H1 (cell line): ENCODE data around the gene LRR1. TPM values are rescaled to one million over a fixed set of nuclear protein-coding genes. Genes with fewer than 3 reads are reported as not detected.

Experiments
- CTCF ChIA-PET: fragments of 300-600 bp; sonication (Branson Sonifier 250); formaldehyde crosslinking; loops from one replicate; lab custom pipeline; 2021; ENCODE audit not compliant: partially characterized antibody; lab: Charles Lee
- POLR2A ChIA-PET: fragments of 300-600 bp; sonication (Branson Sonifier 250); formaldehyde crosslinking; loops from one replicate; lab custom pipeline; 2021; ENCODE audit warnings: inconsistent platforms; ENCODE audit not compliant: partially characterized antibody; lab: Charles Lee
- DNase-seq, 2 experiments: peaks; one replicate each; pipeline versions ENCODE4 v3.0.0 to v3.0.0-alpha.2; 2010 to 2022; ENCODE audit warnings: low spot score in 2 of 2, low read depth in 1 of 2, mixed read lengths in 1 of 2
- FAIRE-seq: peaks from 2 replicates; lab custom pipeline; 2011; peaks lifted over from hg19 to GRCh38; lab: Jason Lieb, UNC
- H2AFZ ChIP-seq: 2 replicates; pipeline ENCODE4 v1.8.1; 2012; ENCODE audit warnings: low read length, inconsistent platforms
- H2AK5ac ChIP-seq: 2 replicates; pipeline ENCODE4 v1.6.1; 2013; ENCODE audit warnings: low read depth, low read length
- H2BK120ac ChIP-seq: replicated peaks from 2 replicates; pipeline ENCODE3; 2013; ENCODE audit warnings: low read depth, low read length, inconsistent platforms
- H2BK12ac ChIP-seq: 2 replicates; pipeline ENCODE4 v1.6.1; 2013; ENCODE audit warnings: low read depth, low read length
- H2BK15ac ChIP-seq: 2 replicates; pipeline ENCODE4 v1.6.1; 2013; ENCODE audit warnings: low read length
- H2BK20ac ChIP-seq: 2 replicates; pipeline ENCODE4 v1.6.1; 2013; ENCODE audit warnings: low read length
- H2BK5ac ChIP-seq: 2 replicates; pipeline ENCODE4 v1.6.1; 2013; ENCODE audit warnings: low read depth, low read length
- H3K14ac ChIP-seq: 2 replicates; pipeline ENCODE4 v1.6.1; 2013; ENCODE audit warnings: inconsistent platforms; ENCODE audit not compliant: insufficient read length
- H3K18ac ChIP-seq: 2 replicates; pipeline ENCODE4 v1.6.1; 2013; ENCODE audit warnings: low read length; ENCODE audit errors: extremely low read depth
- H3K23ac ChIP-seq: 2 replicates; pipeline ENCODE4 v1.6.1; 2013; ENCODE audit warnings: inconsistent platforms; ENCODE audit not compliant: insufficient read length
- H3K23me2 ChIP-seq: 2 replicates; pipeline ENCODE4 v1.6.1; 2013; ENCODE audit warnings: low read depth, low read length
- H3K27ac ChIP-seq: 2 replicates; pipeline ENCODE4 v1.6.1; 2011; ENCODE audit warnings: low read depth, low read length, inconsistent platforms
- H3K27me3 ChIP-seq, 4 experiments: replicated peaks in 1 of 4; 1 replicate in 1 of 4; 2 replicates in 3 of 4; pipeline versions ENCODE4 v1.6.1 to v1.8.1; 2011 to 2013; ENCODE audit warnings: low read length in 3 of 4, mild to moderate bottlenecking in 3 of 4, inconsistent platforms in 2 of 4, mixed read lengths in 2 of 4, moderate library complexity in 1 of 4; ENCODE audit not compliant: control insufficient read depth in 3 of 4, insufficient read depth in 3 of 4; ENCODE audit errors: extremely low read depth in 1 of 4
- H3K36me3 ChIP-seq, 4 experiments: 2 replicates each; pipeline versions ENCODE4 v1.6.1 to v1.8.1; 2011 to 2013; ENCODE audit warnings: mild to moderate bottlenecking in 4 of 4, low read length in 3 of 4, moderate library complexity in 2 of 4, control low read depth in 1 of 4, inconsistent platforms in 1 of 4; ENCODE audit not compliant: insufficient read depth in 4 of 4, control insufficient read depth in 2 of 4
- H3K4ac ChIP-seq: replicated peaks from 2 replicates; pipeline ENCODE3; 2013; ENCODE audit warnings: low read length, low read depth, mixed read lengths, inconsistent platforms; ENCODE audit not compliant: insufficient read length
- H3K4me1 ChIP-seq, 4 experiments: replicated peaks in 1 of 4; 1 replicate in 1 of 4; 2 replicates in 3 of 4; pipeline versions ENCODE4 v1.6.1 to v1.8.1; 2011 to 2013; ENCODE audit warnings: low read length in 3 of 4, inconsistent platforms in 2 of 4, mixed read lengths in 1 of 4; ENCODE audit not compliant: insufficient read depth in 4 of 4, control insufficient read depth in 3 of 4
- H3K4me2 ChIP-seq, 2 experiments: 2 replicates each; pipeline versions ENCODE4 v1.6.1 to v1.8.1; 2011 to 2013; ENCODE audit warnings: low read depth in 2 of 2, low read length in 2 of 2, control low read depth in 1 of 2, inconsistent platforms in 1 of 2, mild to moderate bottlenecking in 1 of 2; ENCODE audit not compliant: insufficient read depth in 1 of 2
- H3K4me3 ChIP-seq, 4 experiments: fragments of 200-600, 300-600 bp in 1 of 4; sonication (generic), shearing (Covaris generic), sonication (Bioruptor Twin) in 1 of 4; 2 replicates each; pipeline versions ENCODE4 v1.5.1 to v1.8.1; 2011 to 2016; ENCODE audit warnings: low read length in 4 of 4, low read depth in 3 of 4, control low read depth in 2 of 4, inconsistent platforms in 2 of 4, mild to moderate bottlenecking in 2 of 4, mixed read lengths in 1 of 4, moderate library complexity in 1 of 4; ENCODE audit not compliant: insufficient read depth in 2 of 4; ENCODE audit errors: extremely low read depth in 1 of 4
- H3K56ac ChIP-seq: replicated peaks from 2 replicates; pipeline ENCODE3; 2013; ENCODE audit warnings: low read depth, mild to moderate bottlenecking, mixed read lengths, low read length, inconsistent platforms; ENCODE audit not compliant: insufficient read length
- H3K79me1 ChIP-seq: 2 replicates; pipeline ENCODE4 v1.6.1; 2013; ENCODE audit warnings: low read depth, low read length, control low read depth
- H3K79me2 ChIP-seq, 2 experiments: 2 replicates each; pipeline versions ENCODE4 v1.6.1 to v1.8.1; 2012 to 2013; ENCODE audit warnings: low read length in 2 of 2, mild to moderate bottlenecking in 2 of 2, inconsistent platforms in 1 of 2; ENCODE audit not compliant: insufficient read depth in 2 of 2, control insufficient read depth in 1 of 2
- H3K9ac ChIP-seq, 4 experiments: replicated peaks in 1 of 4; 1 replicate in 1 of 4; 2 replicates in 3 of 4; pipeline versions ENCODE4 v1.6.1 to v1.8.1; 2011 to 2013; ENCODE audit warnings: low read depth in 3 of 4, low read length in 3 of 4, control low read depth in 2 of 4, mild to moderate bottlenecking in 2 of 4, moderate library complexity in 2 of 4, inconsistent platforms in 1 of 4; ENCODE audit errors: extremely low read depth in 1 of 4
- H3K9me3 ChIP-seq, 2 experiments: 2 replicates each; pipeline versions ENCODE4 v1.6.1 to v1.8.1; 2012 to 2013; ENCODE audit warnings: mild to moderate bottlenecking in 2 of 2, moderate library complexity in 2 of 2, control low read depth in 1 of 2, inconsistent platforms in 1 of 2, low read depth in 1 of 2, low read length in 1 of 2, mixed read lengths in 1 of 2; ENCODE audit not compliant: insufficient read depth in 2 of 2
- H4K20me1 ChIP-seq, 2 experiments: replicated peaks in 1 of 2; 2 replicates each; pipeline versions ENCODE3 to v1.8.1; 2011 to 2013; ENCODE audit warnings: inconsistent platforms in 2 of 2, low read length in 2 of 2, mild to moderate bottlenecking in 1 of 2; ENCODE audit not compliant: insufficient read depth in 2 of 2, control insufficient read depth in 1 of 2
- H4K5ac ChIP-seq: 2 replicates; pipeline ENCODE4 v1.6.1; 2013; ENCODE audit warnings: low read length, low read depth, mixed read lengths, inconsistent platforms; ENCODE audit not compliant: insufficient read length
- H4K8ac ChIP-seq: 2 replicates; pipeline ENCODE4 v1.8.0; 2013; ENCODE audit warnings: mild to moderate bottlenecking, moderate library complexity, low read length, inconsistent platforms; ENCODE audit not compliant: insufficient read depth; ENCODE audit errors: extremely low read depth
- H4K91ac ChIP-seq: replicated peaks from 2 replicates; pipeline ENCODE3; 2013; ENCODE audit warnings: low read length, mixed read lengths, inconsistent platforms; ENCODE audit not compliant: insufficient read length
- GTF2F1 ChIP-seq: IDR thresholded peaks from 2 replicates; pipeline ENCODE4 v1.6.1; 2012; ENCODE audit warnings: low read depth, low read length, improper control_type of control experiment, borderline replicate concordance
- HDAC2 ChIP-seq, 2 experiments: fragments of 300-600 bp in 1 of 2; sonication (generic) in 1 of 2; IDR thresholded peaks; 2 replicates each; pipeline ENCODE4 v1.6.1; 2011 to 2012; ENCODE audit warnings: low read depth in 2 of 2, low read length in 2 of 2, mild to moderate bottlenecking in 2 of 2, moderate library complexity in 2 of 2, borderline replicate concordance in 1 of 2, inconsistent platforms in 1 of 2
- KDM4A ChIP-seq: IDR thresholded peaks from one replicate; pipeline ENCODE4 v1.7.1; 2012; ENCODE audit warnings: low read depth, mild to moderate bottlenecking, moderate library complexity, low read length, inconsistent platforms; ENCODE audit not compliant: severe bottlenecking
- POLR2A ChIP-seq, 2 experiments: IDR thresholded peaks; 1 replicate in 1 of 2; 2 replicates in 1 of 2; pipeline ENCODE4 v1.6.1; 2011; ENCODE audit warnings: low read depth in 2 of 2, low read length in 2 of 2, mild to moderate bottlenecking in 2 of 2; ENCODE audit errors: control extremely low read depth in 1 of 2
- POU5F1 ChIP-seq: IDR thresholded peaks from 2 replicates; pipeline ENCODE4 v1.6.1; 2011; ENCODE audit warnings: low read depth, mild to moderate bottlenecking, low read length, moderate library complexity
- RBBP5 ChIP-seq: IDR thresholded peaks from 2 replicates; pipeline ENCODE4 v1.7.1; 2012; ENCODE audit warnings: low read depth, mild to moderate bottlenecking, inconsistent platforms, low read length, moderate library complexity, borderline replicate concordance
- RXRA ChIP-seq: IDR thresholded peaks from 2 replicates; pipeline ENCODE4 v1.6.1; 2011; ENCODE audit warnings: low read depth, mild to moderate bottlenecking, low read length, moderate library complexity; ENCODE audit not compliant: insufficient read depth
- SIN3A ChIP-seq, 2 experiments: IDR thresholded peaks in 1 of 2; conservative IDR thresholded peaks in 1 of 2; 2 replicates each; pipeline ENCODE4 v1.6.1; 2011 to 2012; ENCODE audit warnings: low read length in 2 of 2, improper control_type of control experiment in 1 of 2, low read depth in 1 of 2, mild to moderate bottlenecking in 1 of 2
- TAF7 ChIP-seq: optimal IDR thresholded peaks from 2 replicates; pipeline ENCODE3; 2011; ENCODE audit warnings: low read depth, mild to moderate bottlenecking, inconsistent platforms, low read length, moderate library complexity, borderline replicate concordance
- TEAD4 ChIP-seq: IDR thresholded peaks from 2 replicates; pipeline ENCODE4 v1.6.1; 2012; ENCODE audit warnings: low read depth, low read length, inconsistent platforms, mixed read lengths
- WGBS, 2 experiments: shearing (Covaris generic) in 1 of 2; methylation state at CpG; one replicate each; pipeline versions ENCODE4 v1.1.6 to v1.1.7; 2013 to 2015; ENCODE audit warnings: low lambda C conversion rate in 2 of 2, mixed read lengths in 2 of 2, inconsistent platforms in 1 of 2, low coverage in 1 of 2, missing lambda C conversion rate in 1 of 2; ENCODE audit not compliant: insufficient replicate concordance in 2 of 2, insufficient coverage in 1 of 2, insufficient read length in 1 of 2; ENCODE audit errors: extremely low coverage in 1 of 2, missing lambda C conversion rate in 1 of 2; 5-methylcytosine and 5-hydroxymethylcytosine counted together
- polyA plus RNA-seq, 7 experiments: library from polyadenylated mRNA; depleted of rRNA in 3 of 7; stranded (reverse) in 5 of 7; unstranded in 2 of 7; fragments of >200 nt in 5 of 7; fragments of 200-250 nt in 2 of 7; gene quantifications; 1 replicate in 5 of 7; 2 replicates in 1 of 7; 4 replicates in 1 of 7; pipeline versions ENCODE4 v1.2.1 to v1.2.3, GENCODE V29; 2011 to 2013; ENCODE audit warnings: missing spikeins in 2 of 7, mixed read lengths in 2 of 7
- total RNA-seq: library from RNA; stranded (reverse); fragmentation: NEBNext Ultra II Directional; extraction: Animal tissue kit (Norgen Biotek cat#: 25700); gene quantifications from 2 replicates; pipeline ENCODE4 v1.2.1, GENCODE V29; 2021

The LRR1 gene
- total and polyA plus RNA-seq, 2 of the 8 experiments (the other 6 are each of a cell fraction or from before 2014, with no cell fraction given): 30.7 to 37.5 TPM

- H2AFZ ChIP-seq: no peak within 1 kb of the TSS
- TF ChIP-seq TAF7: peak; percentile 96
- peak; percentile 93 to 97 for TF ChIP-seq POLR2A (IDR thresholded peaks at IDR 0.05; ENCODE audit: control extremely low read depth in 1 of 2, low read depth in 2 of 2, low read length in 2 of 2)
- TF ChIP-seq RXRA: no peak
- TF ChIP-seq KDM4A: no peak
- peak; percentile 72; the same call in 1 of the 2 replicates for TF ChIP-seq GTF2F1
- TF ChIP-seq HDAC2 (IDR thresholded peaks at IDR 0.05; ENCODE audit: borderline replicate concordance in 1 of 2, low read depth in 2 of 2, low read length in 2 of 2): no peak
- peak; percentile 27; the same call in 1 of the 2 replicates for TF ChIP-seq TEAD4
- TF ChIP-seq RBBP5: peak; percentile 19; the same call in 1 of the 2 replicates
- TF ChIP-seq POU5F1: no peak
- TF ChIP-seq SIN3A (conservative IDR thresholded peaks at IDR 0.05 in 1 of 2, IDR thresholded peaks at IDR 0.05 in 1 of 2; ENCODE audit: low read depth in 1 of 2, low read length in 2 of 2): 0 out of 4 replicates have a peak, but pooled peaks of 1 of the 2 experiments have one; percentile 27
These were observed 12.7 kb upstream of the LRR1 start, which contains the start of gene RPS29 for GRCh38 chr14:49585803-49586672. Gene RPS29, minus strand, starts transcription at chr14:49586380. Its CDS starts 34 bp downstream, at chr14:49586346.

More at GRCh38 chr14:49585803-49586672, 12.7 kb upstream of the LRR1 start, which contains the start of gene RPS29:
- H2BK5ac ChIP-seq: peak within 1 kb of the TSS; percentile 95
- H3K14ac ChIP-seq: no peak within 1 kb of the TSS
- DNase-seq: peak; percentile 98 to 100
- peaks cover 11 to 23% of the 10 kb centered on the region in 2 experiments for H4K20me1 ChIP-seq
- peak within 1 kb of the TSS; percentile 96 to 99 (median 98) for H3K9ac ChIP-seq
- ChIA-PET POLR2A (interaction anchor here (0.6 to 11.0 kb wide), 31 partner anchors 9 to 1015 kb away, joined by 3 to 169 read pairs (median 4); partner anchors contain the start of genes DNAAF2, KLHDC1, LRR1 and MGAT2), CTCF (interaction anchor here (0.6 to 2.8 kb wide), 12 partner anchors 10 to 619 kb away, joined by 3 to 18 read pairs (median 4); partner anchors contain the start of genes DNAAF2 and LRR1)
- no peak within 1 kb of the TSS for H3K4ac ChIP-seq
- peaks cover 2% of the 10 kb centered on the region for H3K23me2 ChIP-seq
- H2BK15ac ChIP-seq: no peak within 1 kb of the TSS
- H2BK12ac ChIP-seq: no peak within 1 kb of the TSS; the same call in 1 of the 2 replicates
- no peak within 1 kb of the TSS for H2BK20ac ChIP-seq
- H3K27me3 ChIP-seq: no peaks in the 10 kb centered on the region
- H3K23ac ChIP-seq: no peak within 1 kb of the TSS
- peak within 1 kb of the TSS; percentile 93 for H4K5ac ChIP-seq
- H4K91ac ChIP-seq: peak within 1 kb of the TSS; percentile 68
- H2AK5ac ChIP-seq: no peak within 1 kb of the TSS
- H3K4me3 ChIP-seq: peak within 1 kb of the TSS; percentile 98 to 100 (median 98)
- H3K9me3 ChIP-seq: no peaks in the 10 kb centered on the region
- H3K79me1 ChIP-seq: no peaks in the 10 kb centered on the region
- H3K79me2 ChIP-seq: peaks cover 23 to 52% of the 10 kb centered on the region in 2 experiments
- FAIRE-seq: peak; percentile 57
- H3K56ac ChIP-seq: peak within 1 kb of the TSS; percentile 82
- H3K27ac ChIP-seq: peak within 1 kb of the TSS; percentile 96
- peak within 1 kb of the TSS; percentile 94 for H4K8ac ChIP-seq
- no peak within 1 kb of the TSS for H2BK120ac ChIP-seq
- peaks cover 0 to 37% (median 18%) of the 10 kb centered on the region in 4 experiments; a peak in 6 of 8 replicates for H3K36me3 ChIP-seq
- H3K4me1 ChIP-seq: peaks cover 0 to 9% (median 5%) of the 10 kb centered on the region in 4 experiments; a peak in 6 of 7 replicates
- H3K18ac ChIP-seq: peak within 1 kb of the TSS; percentile 95
- peak within 1 kb of the TSS; percentile 68 to 78 for H3K4me2 ChIP-seq
- WGBS, 2 experiments: 3% methylated on average over 54 of the region's 55 CpGs; no CpG with 5 or more reads in 1 of the 2 experiments
